Measurements from ENCODE around the gene OR2D3.

Gene OR2D3, protein sequence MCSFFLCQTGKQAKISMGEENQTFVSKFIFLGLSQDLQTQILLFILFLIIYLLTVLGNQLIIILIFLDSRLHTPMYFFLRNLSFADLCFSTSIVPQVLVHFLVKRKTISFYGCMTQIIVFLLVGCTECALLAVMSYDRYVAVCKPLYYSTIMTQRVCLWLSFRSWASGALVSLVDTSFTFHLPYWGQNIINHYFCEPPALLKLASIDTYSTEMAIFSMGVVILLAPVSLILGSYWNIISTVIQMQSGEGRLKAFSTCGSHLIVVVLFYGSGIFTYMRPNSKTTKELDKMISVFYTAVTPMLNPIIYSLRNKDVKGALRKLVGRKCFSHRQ

DNA sequence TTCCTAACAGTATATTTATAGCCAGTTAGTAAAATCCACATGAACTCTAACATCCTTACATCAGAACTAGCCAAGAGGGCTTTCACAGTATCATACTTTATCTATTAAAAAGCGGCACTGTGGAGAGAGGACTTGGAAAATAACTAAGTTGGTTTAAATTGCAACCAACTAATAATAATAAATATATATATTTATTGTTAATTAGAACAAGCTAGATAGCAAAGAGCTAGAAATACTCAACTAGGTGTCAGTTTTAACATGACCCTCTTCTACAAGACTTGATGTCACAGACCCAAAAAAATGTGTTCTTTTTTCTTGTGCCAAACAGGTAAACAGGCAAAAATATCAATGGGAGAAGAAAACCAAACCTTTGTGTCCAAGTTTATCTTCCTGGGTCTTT, at the start of gene OR2D3:
Gene OR2D3 (plus strand): TSS at position 301 of the 400 bp plus-strand sequence. CDS start 0 bp downstream, at position 301.
- H3K36me3 ChIP-seq (ENCODE audit: control insufficient read depth, low read length) = no peaks in the 10 kb centered on the region
- no peak within 1 kb of the TSS for H3K27ac ChIP-seq (ENCODE audit: low read depth, low read length)
- no peaks in the 10 kb centered on the region for H3K79me2 ChIP-seq (ENCODE audit: control insufficient read depth, low read length)
- H3K27me3 ChIP-seq (ENCODE audit: control insufficient read depth, low read length) = no peaks in the 10 kb centered on the region
- H3K4me2 ChIP-seq (ENCODE audit: low read length) = no peak within 1 kb of the TSS
- H3K9me2 ChIP-seq (replicated peaks; ENCODE audit: control insufficient read depth, low read length) = no peaks in the 10 kb centered on the region
- no peaks in the 10 kb centered on the region for H4K20me1 ChIP-seq (ENCODE audit: control insufficient read depth, insufficient read depth, low read depth, low read length)
- no peaks in the 10 kb centered on the region for H3K9me3 ChIP-seq (ENCODE audit: control insufficient read depth, insufficient read depth, low read length)
- no peak for TF ChIP-seq EZH2phosphoT487 (IDR thresholded peaks at IDR 0.05; ENCODE audit: borderline replicate concordance, low read length)
- TF ChIP-seq, protein P1, sequence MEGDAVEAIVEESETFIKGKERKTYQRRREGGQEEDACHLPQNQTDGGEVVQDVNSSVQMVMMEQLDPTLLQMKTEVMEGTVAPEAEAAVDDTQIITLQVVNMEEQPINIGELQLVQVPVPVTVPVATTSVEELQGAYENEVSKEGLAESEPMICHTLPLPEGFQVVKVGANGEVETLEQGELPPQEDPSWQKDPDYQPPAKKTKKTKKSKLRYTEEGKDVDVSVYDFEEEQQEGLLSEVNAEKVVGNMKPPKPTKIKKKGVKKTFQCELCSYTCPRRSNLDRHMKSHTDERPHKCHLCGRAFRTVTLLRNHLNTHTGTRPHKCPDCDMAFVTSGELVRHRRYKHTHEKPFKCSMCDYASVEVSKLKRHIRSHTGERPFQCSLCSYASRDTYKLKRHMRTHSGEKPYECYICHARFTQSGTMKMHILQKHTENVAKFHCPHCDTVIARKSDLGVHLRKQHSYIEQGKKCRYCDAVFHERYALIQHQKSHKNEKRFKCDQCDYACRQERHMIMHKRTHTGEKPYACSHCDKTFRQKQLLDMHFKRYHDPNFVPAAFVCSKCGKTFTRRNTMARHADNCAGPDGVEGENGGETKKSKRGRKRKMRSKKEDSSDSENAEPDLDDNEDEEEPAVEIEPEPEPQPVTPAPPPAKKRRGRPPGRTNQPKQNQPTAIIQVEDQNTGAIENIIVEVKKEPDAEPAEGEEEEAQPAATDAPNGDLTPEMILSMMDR (IDR thresholded peaks at IDR 0.05; ENCODE audit: low read depth, low read length, poor library complexity, severe bottlenecking) = no peak
- H3K4me1 ChIP-seq (ENCODE audit: control insufficient read depth, low read length) = peaks cover 2% of the 10 kb centered on the region
- H3F3A ChIP-seq (ENCODE audit: control insufficient read depth, insufficient read depth) = peaks cover 5% of the 10 kb centered on the region; the same call in 1 of the 2 replicates
- no peak within 1 kb of the TSS for H3K4me3 ChIP-seq (ENCODE audit: low read length)

GRCh38 chr11:6871278-6871677, 49.5 kb upstream of the OR2D3 start:
- H3K4me2 ChIP-seq (ENCODE audit: low read length) = no peak overlapping the region
- no peaks in the 10 kb centered on the region for H3F3A ChIP-seq (ENCODE audit: control insufficient read depth, insufficient read depth)
- H3K4me3 ChIP-seq (ENCODE audit: low read length) = no peak overlapping the region
- no peaks in the 10 kb centered on the region for H3K36me3 ChIP-seq (ENCODE audit: control insufficient read depth, low read length)
- no peaks in the 10 kb centered on the region; the same call in 1 of the 2 replicates for H3K9me2 ChIP-seq (replicated peaks; ENCODE audit: control insufficient read depth, low read length)
- H3K4me1 ChIP-seq (ENCODE audit: control insufficient read depth, low read length) = no peaks in the 10 kb centered on the region
- H3K9me3 ChIP-seq (ENCODE audit: control insufficient read depth, insufficient read depth, low read length) = no peaks in the 10 kb centered on the region
- TF ChIP-seq, protein P1 (IDR thresholded peaks at IDR 0.05; ENCODE audit: low read depth, low read length, poor library complexity, severe bottlenecking) = no peak
- no peak for TF ChIP-seq EZH2phosphoT487 (IDR thresholded peaks at IDR 0.05; ENCODE audit: borderline replicate concordance, low read length)
- no peak overlapping the region for H3K27ac ChIP-seq (ENCODE audit: low read depth, low read length)
- H3K27me3 ChIP-seq (ENCODE audit: control insufficient read depth, low read length) = no peaks in the 10 kb centered on the region
- no peaks in the 10 kb centered on the region for H4K20me1 ChIP-seq (ENCODE audit: control insufficient read depth, insufficient read depth, low read depth, low read length)
- no peaks in the 10 kb centered on the region for H3K79me2 ChIP-seq (ENCODE audit: control insufficient read depth, low read length)

DNA sequence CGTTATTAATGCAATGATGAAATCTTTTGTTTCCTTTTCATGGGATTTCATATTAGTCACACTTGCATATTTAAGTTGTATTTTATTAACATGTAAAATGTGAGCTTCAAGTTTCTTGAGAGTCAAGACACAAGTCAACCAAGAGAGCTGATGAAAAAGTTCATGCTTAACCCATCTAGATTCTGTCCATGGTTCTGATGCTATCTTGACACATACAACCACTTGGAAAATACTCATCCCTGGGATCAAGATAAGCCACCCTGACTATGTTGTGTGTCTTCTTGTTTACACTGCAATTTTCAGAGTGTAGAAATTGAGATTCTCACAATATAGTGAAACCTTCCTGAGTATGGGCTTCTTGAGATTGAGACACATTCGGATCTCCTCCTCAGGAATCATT, 45.0 kb upstream of the OR2D3 start:
- H3K27me3 ChIP-seq (ENCODE audit: control insufficient read depth, low read length) = no peaks in the 10 kb centered on the region
- TF ChIP-seq, protein P1 (IDR thresholded peaks at IDR 0.05; ENCODE audit: low read depth, low read length, poor library complexity, severe bottlenecking) = no peak
- no peak for TF ChIP-seq EZH2phosphoT487 (IDR thresholded peaks at IDR 0.05; ENCODE audit: borderline replicate concordance, low read length)
- H3K27ac ChIP-seq (ENCODE audit: low read depth, low read length) = no peak overlapping the region
- H3F3A ChIP-seq (ENCODE audit: control insufficient read depth, insufficient read depth) = no peaks in the 10 kb centered on the region
- H3K4me2 ChIP-seq (ENCODE audit: low read length) = no peak overlapping the region
- H3K9me2 ChIP-seq (replicated peaks; ENCODE audit: control insufficient read depth, low read length) = no peaks in the 10 kb centered on the region; the same call in 1 of the 2 replicates
- no peaks in the 10 kb centered on the region for H3K36me3 ChIP-seq (ENCODE audit: control insufficient read depth, low read length)
- H3K79me2 ChIP-seq (ENCODE audit: control insufficient read depth, low read length) = no peaks in the 10 kb centered on the region
- H4K20me1 ChIP-seq (ENCODE audit: control insufficient read depth, insufficient read depth, low read depth, low read length) = no peaks in the 10 kb centered on the region
- no peaks in the 10 kb centered on the region for H3K4me1 ChIP-seq (ENCODE audit: control insufficient read depth, low read length)
- 0 out of 2 replicates have a peak, but pooled peaks cover 3% of the 10 kb centered on the region for H3K9me3 ChIP-seq (ENCODE audit: control insufficient read depth, insufficient read depth, low read length)
- H3K4me3 ChIP-seq (ENCODE audit: low read length) = no peak overlapping the region
